Renal pelvis (tissue), 12 donors: Measurements from ENCODE around the gene TPSD1. TPM values are rescaled to one million over a fixed set of nuclear protein-coding genes. Genes with fewer than 3 reads are reported as not detected.
"Not testable (repeated sequence)": the region's sequence is repeated elsewhere in the genome, so short reads cannot be mapped to it uniquely, and the experiment has no call there.

Experiments
- DNase-seq: peaks from one replicate; pipeline ENCODE4 v3.0.0-alpha.2; 2013
- long read RNA-seq, 16 experiments: transcript quantifications; one replicate each; lab custom pipeline, GENCODE V29; 2026
- polyA plus RNA-seq, 3 donors: library from polyadenylated mRNA; unstranded; fragments of 120-200 nt; gene quantifications; one replicate each; pipeline ENCODE4 v1.2.1, GENCODE V29; 2013; ENCODE audit not compliant: insufficient read length in 3 of 3

TPSD1 gene
- polyA plus RNA-seq = under 1 TPM in 1 of 3 donors, not detected in 2; 0.32 TPM
- long read RNA-seq, donor 1 = 0 reads
- long read RNA-seq, donor 2 = 0 reads
- long read RNA-seq, donor 3 = 0 reads
- long read RNA-seq, donor 4 = 0 reads
- long read RNA-seq, donor 5 = 0 reads
- long read RNA-seq, donor 6 = 0 reads
- long read RNA-seq, donor 7 = 0 reads
- long read RNA-seq, donor 8 = 0 reads
- long read RNA-seq, donor 9 = 0 reads
- long read RNA-seq, donor 10 = 0 reads
- long read RNA-seq, donor 11 = 0 reads
- long read RNA-seq, donor 12 = 0 reads
- long read RNA-seq, donor 13 = 0 reads
- long read RNA-seq, donor 14 = 0 reads
- long read RNA-seq, donor 15 = 0 reads
- long read RNA-seq, donor 16 = 0 reads

DNA sequence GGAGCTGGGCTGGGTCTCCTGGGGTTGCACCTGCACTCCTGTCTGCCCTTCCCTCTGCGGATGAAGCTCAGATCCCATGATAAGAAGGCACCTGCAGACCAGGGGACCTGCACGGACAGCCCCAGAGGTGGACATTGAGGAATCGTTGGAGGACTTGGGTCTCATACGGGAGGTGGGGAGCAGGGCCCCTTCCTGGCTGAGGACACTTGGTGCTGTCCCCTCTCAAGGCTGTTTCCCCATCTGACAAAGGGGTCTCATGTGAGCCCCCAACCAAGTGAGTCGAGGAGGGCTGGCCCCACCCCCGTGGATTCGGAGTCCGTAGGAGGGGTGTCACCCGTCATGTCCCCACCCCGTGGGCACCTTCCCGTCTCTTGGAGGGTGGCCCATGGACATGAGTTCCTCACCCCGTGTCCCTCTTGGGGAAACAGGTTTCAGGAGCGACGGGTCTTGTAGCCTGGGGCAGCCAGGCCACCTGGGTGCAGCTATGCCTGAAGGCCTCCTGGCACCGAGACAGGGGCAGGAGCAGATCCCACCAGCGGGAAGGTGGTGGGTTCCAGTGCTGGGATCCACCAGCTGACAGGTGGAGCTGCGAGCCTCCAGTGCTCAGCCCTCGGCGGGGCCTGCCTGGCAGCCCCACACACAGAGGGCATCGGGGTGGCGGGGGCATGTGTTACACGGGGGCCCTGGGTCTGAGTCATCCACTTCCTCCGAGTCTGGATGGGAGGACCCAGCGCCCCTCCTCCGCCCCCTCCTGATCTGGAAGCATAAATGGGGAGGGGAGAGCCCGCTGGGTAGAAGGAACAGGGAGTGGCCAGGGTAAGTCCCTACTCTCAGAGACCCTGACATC lies at the start of gene TPSD1:
Gene TPSD1, plus strand, starts transcription at position 794 of the 847 bp plus-strand sequence. CDS start 212 bp downstream, outside the sequence.
- DNase-seq = not testable (repeated sequence)

- DNase-seq = no peak
These were observed 49.5 kb upstream of the TPSD1 start for GRCh38 chr16:1206326-1206725.

GRCh38 chr16:1206786-1207185 lies 49.1 kb upstream of the TPSD1 start:
- no peak for DNase-seq

GRCh38 chr16:1208239-1208830 lies 47.5 kb upstream of the TPSD1 start:
- DNase-seq = no peak

DNA sequence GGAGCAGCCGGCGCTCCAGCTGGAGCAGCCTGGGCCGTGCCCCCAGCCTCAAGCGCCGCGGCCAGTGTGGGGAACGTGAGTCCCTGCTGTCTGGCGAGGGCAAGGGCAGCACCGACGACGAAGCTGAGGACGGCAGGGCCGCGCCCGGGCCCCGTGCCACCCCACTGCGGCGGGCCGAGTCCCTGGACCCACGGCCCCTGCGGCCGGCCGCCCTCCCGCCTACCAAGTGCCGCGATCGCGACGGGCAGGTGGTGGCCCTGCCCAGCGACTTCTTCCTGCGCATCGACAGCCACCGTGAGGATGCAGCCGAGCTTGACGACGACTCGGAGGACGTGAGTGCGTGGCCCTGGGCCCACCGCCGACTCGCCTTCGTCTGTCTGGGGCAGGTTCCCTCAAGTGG lies 46.8 kb upstream of the TPSD1 start:
- DNase-seq = no peak

DNA sequence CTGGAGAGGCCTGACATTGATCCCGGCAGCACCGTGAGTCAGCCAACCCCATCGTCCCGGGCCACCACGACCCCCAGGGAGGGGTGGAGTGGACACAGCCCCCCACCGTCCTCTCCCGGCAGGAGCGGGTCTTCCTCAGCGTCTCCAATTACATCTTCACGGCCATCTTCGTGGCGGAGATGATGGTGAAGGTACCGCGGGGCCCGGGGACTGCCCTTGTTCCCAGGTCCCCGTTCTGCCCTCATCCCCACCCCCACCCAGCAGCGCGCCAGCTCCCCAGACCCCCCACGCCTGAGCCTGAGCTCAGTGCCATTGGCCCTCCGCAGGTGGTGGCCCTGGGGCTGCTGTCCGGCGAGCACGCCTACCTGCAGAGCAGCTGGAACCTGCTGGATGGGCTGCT lies 45.4 kb upstream of the TPSD1 start:
- no peak for DNase-seq

DNA sequence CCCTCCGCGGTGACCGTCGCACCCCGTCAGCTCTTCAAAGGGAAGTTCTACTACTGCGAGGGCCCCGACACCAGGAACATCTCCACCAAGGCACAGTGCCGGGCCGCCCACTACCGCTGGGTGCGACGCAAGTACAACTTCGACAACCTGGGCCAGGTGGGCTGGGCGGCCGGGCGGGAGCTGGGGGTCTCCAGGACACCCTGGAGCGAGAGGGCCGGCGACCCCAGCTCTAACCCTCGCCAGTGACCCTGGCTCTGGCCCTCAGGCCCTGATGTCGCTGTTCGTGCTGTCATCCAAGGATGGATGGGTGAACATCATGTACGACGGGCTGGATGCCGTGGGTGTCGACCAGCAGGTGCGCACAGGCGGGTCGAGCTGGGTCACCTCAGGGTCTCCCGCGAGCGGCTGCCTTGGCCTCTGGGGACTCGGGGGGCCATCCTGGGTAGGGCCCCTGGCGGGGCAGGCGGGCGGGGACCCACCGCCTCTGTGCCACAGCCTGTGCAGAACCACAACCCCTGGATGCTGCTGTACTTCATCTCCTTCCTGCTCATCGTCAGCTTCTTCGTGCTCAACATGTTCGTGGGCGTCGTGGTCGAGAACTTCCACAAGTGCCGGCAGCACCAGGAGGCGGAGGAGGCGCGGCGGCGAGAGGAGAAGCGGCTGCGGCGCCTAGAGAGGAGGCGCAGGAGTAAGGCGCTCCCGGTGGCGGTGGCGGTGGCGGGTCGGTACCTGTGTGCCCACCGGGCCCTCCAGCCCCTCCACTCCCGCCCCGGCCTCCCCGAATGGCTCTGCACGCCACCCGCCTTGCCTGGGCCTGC lies 44.2 kb upstream of the TPSD1 start:
- no peak for DNase-seq

- no peak for DNase-seq
These were observed 43.2 kb upstream of the TPSD1 start for GRCh38 chr16:1212616-1213194.

- no peak for DNase-seq
These were observed 42.6 kb upstream of the TPSD1 start for GRCh38 chr16:1213231-1213630.

GRCh38 chr16:1213796-1214372 lies 42.0 kb upstream of the TPSD1 start:
- DNase-seq = no peak

GRCh38 chr16:1214719-1215118 lies 41.1 kb upstream of the TPSD1 start:
- DNase-seq = no peak

GRCh38 chr16:1215574-1216295 lies 40.1 kb upstream of the TPSD1 start:
- DNase-seq = no peak

GRCh38 chr16:1216296-1216619 lies 39.6 kb upstream of the TPSD1 start:
- DNase-seq = no peak

DNA sequence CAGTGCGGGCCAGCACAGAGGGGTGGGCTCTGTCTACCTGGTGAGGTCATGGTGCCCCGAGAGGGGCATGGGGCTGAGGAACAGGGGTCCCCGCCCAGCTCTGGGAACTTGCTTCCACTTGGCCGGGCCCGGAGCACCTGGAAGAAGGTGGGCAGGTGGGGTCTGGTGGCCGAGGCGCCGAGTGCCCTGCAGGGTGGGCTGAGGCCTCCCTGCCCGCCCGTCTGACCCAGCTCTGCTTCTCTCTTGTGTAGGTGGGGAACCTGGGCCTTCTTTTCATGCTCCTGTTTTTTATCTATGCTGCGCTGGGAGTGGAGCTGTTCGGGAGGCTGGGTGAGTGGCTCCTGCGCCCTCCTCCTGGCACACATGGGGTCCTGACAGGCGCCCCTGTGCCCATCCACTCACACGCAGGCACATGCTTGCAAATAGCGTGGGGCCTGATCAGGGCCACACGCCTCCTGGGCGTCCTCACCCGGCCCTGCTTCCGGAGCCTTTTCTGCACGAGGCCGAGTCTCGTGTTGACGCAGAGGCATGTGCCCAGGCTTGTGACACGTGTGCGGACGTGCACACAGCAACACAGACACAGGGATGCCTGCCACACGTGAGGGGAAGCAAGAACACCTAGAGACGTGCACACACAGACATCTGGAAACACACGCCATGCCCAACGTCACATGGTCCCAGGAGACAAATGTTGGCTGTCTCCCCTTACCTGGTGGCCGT lies 39.0 kb upstream of the TPSD1 start:
- no peak for DNase-seq

DNA sequence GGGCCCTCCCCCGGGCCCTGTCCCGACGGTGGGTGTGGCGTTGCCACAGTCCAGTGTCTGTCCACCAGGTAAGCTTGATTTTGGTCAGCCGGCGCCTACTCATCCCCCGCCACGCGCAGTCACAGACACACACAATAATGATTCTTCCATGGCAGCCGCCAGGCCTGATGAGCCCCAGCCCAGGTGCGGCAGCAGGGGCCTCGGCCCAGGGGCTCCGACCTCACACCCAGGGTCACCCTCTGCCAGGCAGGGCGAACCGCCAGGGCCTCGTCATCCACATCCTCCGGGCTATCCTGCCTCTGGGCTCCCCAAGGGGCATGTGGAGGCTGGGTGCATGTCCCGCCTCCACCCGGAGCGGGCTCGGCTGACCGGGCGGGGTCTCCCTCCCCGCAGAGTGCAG lies 38.3 kb upstream of the TPSD1 start:
- DNase-seq = no peak

GRCh38 chr16:1218061-1218929 lies 37.6 kb upstream of the TPSD1 start:
- DNase-seq = no peak

DNA sequence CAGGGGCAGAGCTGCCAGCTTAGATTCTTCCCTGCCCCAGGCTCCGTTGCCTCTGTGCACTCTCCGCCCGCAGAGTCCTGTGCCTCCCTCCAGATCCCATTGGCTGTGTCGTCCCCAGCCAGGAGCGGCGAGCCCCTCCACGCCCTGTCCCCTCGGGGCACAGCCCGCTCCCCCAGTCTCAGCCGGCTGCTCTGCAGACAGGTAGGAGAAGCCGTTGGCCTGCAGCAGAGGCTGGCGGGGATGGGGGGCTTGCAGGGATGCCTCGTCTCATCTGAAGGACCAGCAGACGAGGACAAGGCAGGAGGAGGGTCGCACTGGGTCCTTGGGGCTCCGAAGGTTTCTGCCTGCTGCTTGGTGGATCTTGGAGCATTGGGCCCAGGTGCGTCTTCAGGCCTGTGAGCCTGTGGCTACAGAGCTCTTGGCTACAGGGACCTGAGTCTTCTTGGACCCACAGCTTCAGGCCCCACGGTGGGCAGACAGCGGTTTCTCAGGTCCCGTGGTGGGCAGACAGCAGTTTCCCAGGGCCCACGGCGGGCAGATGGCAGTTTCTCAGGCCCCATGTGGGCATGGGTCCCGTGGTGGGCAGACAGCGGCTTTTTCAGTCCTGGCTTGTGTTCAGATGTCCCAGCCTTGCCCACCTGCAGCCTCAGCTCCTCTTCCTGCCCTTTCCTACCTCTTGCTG lies 36.8 kb upstream of the TPSD1 start:
- DNase-seq = no peak

- no peak for DNase-seq
These were observed 35.7 kb upstream of the TPSD1 start for GRCh38 chr16:1220098-1220728.
